Loucy (cell line): ENCODE measurements around the gene CRYGS.

Source experiments
- H2AFZ ChIP-seq: fragments of 200-600 bp; sonication (generic); 2 replicates; pipeline ENCODE4 v1.6.0; 2016; ENCODE audit warnings: antibody characterized with exemption, mild to moderate bottlenecking, low read length, moderate library complexity
- H3F3A ChIP-seq: fragments of 200-600 bp; 2 replicates; pipeline ENCODE4 v1.6.0; 2016; ENCODE audit warnings: antibody characterized with exemption, low read depth, mild to moderate bottlenecking
- H3K27me3 ChIP-seq: fragments of 200-600 bp; sonication (generic); 2 replicates; pipeline ENCODE4 v1.6.1; 2014; ENCODE audit warnings: low read length, mild to moderate bottlenecking; ENCODE audit not compliant: insufficient read depth, poor library complexity, severe bottlenecking
- H3K36me3 ChIP-seq: fragments of 200-600 bp; sonication (generic); 2 replicates; pipeline ENCODE4 v1.6.1; 2016; ENCODE audit warnings: low read length; ENCODE audit not compliant: insufficient read depth
- H3K4me1 ChIP-seq: fragments of 200-600 bp; sonication (generic); 2 replicates; pipeline ENCODE4 v1.5.1; 2014; ENCODE audit warnings: low read length, mild to moderate bottlenecking; ENCODE audit not compliant: insufficient read depth, poor library complexity, severe bottlenecking
- H3K4me2 ChIP-seq: fragments of 200-600 bp; sonication (generic); 2 replicates; pipeline ENCODE4 v1.6.0; 2014; ENCODE audit warnings: antibody characterized with exemption, low read length, low read depth, mild to moderate bottlenecking; ENCODE audit not compliant: poor library complexity, severe bottlenecking
- H3K4me3 ChIP-seq: fragments of 200-600 bp; sonication (generic); 2 replicates; pipeline ENCODE4 v1.5.1; 2014; ENCODE audit warnings: low read length, mild to moderate bottlenecking, mixed read lengths; ENCODE audit not compliant: poor library complexity, severe bottlenecking
- H3K79me2 ChIP-seq: fragments of 200-600 bp; sonication (generic); 2 replicates; pipeline ENCODE4 v1.6.1; 2014; ENCODE audit warnings: low read length; ENCODE audit not compliant: insufficient read depth
- H3K9ac ChIP-seq: fragments of 200-600 bp; sonication (generic); 2 replicates; pipeline ENCODE4 v1.6.0; 2014; ENCODE audit warnings: mild to moderate bottlenecking, low read depth, low read length, moderate library complexity; ENCODE audit not compliant: poor library complexity, severe bottlenecking
- H3K9me2 ChIP-seq: fragments of 200-600 bp; sonication (generic); replicated peaks from 2 replicates; pipeline ENCODE4 v1.6.1; 2016; ENCODE audit warnings: low read depth, low read length, mixed read lengths
- H3K9me3 ChIP-seq: fragments of 200-600 bp; sonication (generic); 2 replicates; pipeline ENCODE4 v1.6.1; 2014; ENCODE audit warnings: mild to moderate bottlenecking, antibody characterized with exemption, low read length, low read depth; ENCODE audit not compliant: insufficient read depth
- H4K20me1 ChIP-seq: fragments of 200-600 bp; sonication (generic); 2 replicates; pipeline ENCODE4 v1.6.0; 2014; ENCODE audit warnings: antibody characterized with exemption, low read length, mild to moderate bottlenecking; ENCODE audit not compliant: insufficient read depth, poor library complexity, severe bottlenecking
- EZH2phosphoT487 ChIP-seq: fragments of 200-600 bp; IDR thresholded peaks from 2 replicates; pipeline ENCODE4 v1.6.1; 2018; ENCODE audit warnings: antibody characterized with exemption, mild to moderate bottlenecking, moderate library complexity, borderline replicate concordance
- TF ChIP-seq, protein P1 (sequence below): fragments of 200-600 bp; sonication (generic); conservative IDR thresholded peaks from 2 replicates; pipeline ENCODE4 v1.5.1; 2014; ENCODE audit warnings: mild to moderate bottlenecking, antibody characterized with exemption, low read length

The CRYGS gene

DNA sequence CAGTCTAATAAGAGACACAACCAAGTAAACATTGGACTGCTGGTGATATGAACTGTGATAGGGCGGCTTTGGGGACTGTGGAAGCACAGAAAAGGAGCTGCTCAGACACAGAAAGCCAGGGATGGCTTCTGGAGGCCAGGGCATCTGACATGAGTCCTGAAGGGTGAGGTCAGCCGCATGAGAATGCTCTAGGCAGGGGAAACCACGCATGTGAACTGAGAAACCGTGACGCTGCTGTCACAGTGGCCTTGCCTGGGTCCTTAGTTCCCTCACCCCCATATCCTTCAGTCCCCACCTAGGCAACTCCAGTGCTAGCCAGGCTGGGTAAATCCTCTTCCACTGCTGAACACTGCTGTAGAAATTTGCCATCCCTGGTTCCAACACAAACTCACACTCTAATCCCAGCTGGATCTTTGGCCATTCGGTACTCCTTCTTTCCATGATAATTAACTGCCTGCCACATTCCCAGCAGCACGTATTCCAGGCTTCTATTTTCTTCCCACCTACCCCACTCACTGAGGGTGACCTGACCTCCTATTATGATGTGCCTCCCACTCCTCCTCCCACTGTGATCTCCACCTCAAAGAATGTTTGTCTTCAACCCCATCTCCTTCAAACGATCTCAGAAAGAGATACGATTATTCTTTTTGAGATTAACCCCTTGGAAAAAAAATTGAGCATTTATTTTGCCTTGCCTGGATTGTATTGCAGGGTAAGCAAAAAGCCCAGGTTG, 31.4 kb downstream of the CRYGS start:
- no peaks in the 10 kb centered on the region for H3K36me3 ChIP-seq
- no peak overlapping the region for H3K9ac ChIP-seq
- H3F3A ChIP-seq, result no peaks in the 10 kb centered on the region
- no peaks in the 10 kb centered on the region for H3K9me2 ChIP-seq
- no peaks in the 10 kb centered on the region for H4K20me1 ChIP-seq
- H3K9me3 ChIP-seq, result no peaks in the 10 kb centered on the region
- TF ChIP-seq, protein P1, sequence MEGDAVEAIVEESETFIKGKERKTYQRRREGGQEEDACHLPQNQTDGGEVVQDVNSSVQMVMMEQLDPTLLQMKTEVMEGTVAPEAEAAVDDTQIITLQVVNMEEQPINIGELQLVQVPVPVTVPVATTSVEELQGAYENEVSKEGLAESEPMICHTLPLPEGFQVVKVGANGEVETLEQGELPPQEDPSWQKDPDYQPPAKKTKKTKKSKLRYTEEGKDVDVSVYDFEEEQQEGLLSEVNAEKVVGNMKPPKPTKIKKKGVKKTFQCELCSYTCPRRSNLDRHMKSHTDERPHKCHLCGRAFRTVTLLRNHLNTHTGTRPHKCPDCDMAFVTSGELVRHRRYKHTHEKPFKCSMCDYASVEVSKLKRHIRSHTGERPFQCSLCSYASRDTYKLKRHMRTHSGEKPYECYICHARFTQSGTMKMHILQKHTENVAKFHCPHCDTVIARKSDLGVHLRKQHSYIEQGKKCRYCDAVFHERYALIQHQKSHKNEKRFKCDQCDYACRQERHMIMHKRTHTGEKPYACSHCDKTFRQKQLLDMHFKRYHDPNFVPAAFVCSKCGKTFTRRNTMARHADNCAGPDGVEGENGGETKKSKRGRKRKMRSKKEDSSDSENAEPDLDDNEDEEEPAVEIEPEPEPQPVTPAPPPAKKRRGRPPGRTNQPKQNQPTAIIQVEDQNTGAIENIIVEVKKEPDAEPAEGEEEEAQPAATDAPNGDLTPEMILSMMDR, result no peak
- no peak for TF ChIP-seq EZH2phosphoT487
- H3K4me3 ChIP-seq, result no peak overlapping the region
- H3K79me2 ChIP-seq, result no peaks in the 10 kb centered on the region
- no peak overlapping the region for H3K4me2 ChIP-seq
- H3K27me3 ChIP-seq, result no peaks in the 10 kb centered on the region
- peaks cover 91% of the 10 kb centered on the region for H3K4me1 ChIP-seq
- H2AFZ ChIP-seq, result no peak overlapping the region

DNA sequence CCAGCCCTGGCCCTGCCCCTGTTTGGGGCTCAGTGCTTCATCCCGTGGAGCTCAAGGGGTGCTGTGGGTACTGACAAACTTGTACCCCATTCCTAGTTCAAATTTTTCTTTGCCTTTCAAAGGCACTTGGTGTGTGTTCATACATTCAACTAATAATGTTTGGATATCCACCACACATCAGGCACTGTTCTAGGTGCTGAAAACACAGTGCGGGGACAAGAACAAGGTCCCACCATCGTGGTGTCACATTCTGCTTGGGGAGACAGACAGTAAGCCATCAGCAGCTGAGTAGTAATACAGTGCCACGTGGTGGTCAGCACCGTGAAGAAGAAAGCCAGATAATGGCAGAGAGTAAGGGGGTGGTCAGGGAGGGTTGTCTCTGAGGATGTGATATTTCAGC, 32.5 kb downstream of the CRYGS start:
- Histone ChIP-seq H4K20me1 (no peaks in the 10 kb centered on the region), H3K9me3 (no peaks in the 10 kb centered on the region), H3K4me2 (no peak overlapping the region), H3K27me3 (no peaks in the 10 kb centered on the region), H3K9ac (no peak overlapping the region), H3K4me1 (peaks cover 85% of the 10 kb centered on the region), H3K4me3 (no peak overlapping the region), H3K79me2 (no peaks in the 10 kb centered on the region), H2AFZ (no peak overlapping the region), H3K9me2 (no peaks in the 10 kb centered on the region), H3K36me3 (no peaks in the 10 kb centered on the region), H3F3A (no peaks in the 10 kb centered on the region)
- TF ChIP-seq EZH2phosphoT487, result no peak
- TF ChIP-seq, protein P1, result no peak

DNA sequence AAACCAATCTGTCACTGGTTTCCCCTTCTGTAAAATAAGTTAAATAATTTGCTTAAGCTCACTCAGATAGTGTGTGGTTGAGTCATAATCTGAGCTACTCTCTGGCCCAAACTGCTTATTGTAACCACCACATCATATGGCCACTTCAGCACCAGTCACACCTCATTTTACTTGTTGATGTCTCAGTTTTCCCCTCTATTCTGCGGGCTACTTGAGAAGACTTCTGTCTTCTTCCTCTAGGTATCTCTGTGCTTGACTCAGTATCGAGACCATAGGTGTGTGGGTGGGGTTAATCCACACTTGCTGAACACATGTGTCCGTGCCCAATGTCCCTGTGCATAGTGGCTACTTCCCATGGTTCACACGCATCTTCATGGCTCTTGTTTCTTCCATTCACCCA, 32.9 kb downstream of the CRYGS start:
- Histone ChIP-seq H3K9me2 (no peaks in the 10 kb centered on the region), H3K27me3 (no peaks in the 10 kb centered on the region), H4K20me1 (no peaks in the 10 kb centered on the region), H3K4me1 (peaks cover 84% of the 10 kb centered on the region), H3K79me2 (no peaks in the 10 kb centered on the region), H3K9me3 (no peaks in the 10 kb centered on the region), H2AFZ (no peak overlapping the region), H3K36me3 (no peaks in the 10 kb centered on the region), H3K4me2 (no peak overlapping the region), H3K9ac (no peak overlapping the region), H3K4me3 (no peak overlapping the region), H3F3A (no peaks in the 10 kb centered on the region)
- TF ChIP-seq, protein P1, result no peak
- TF ChIP-seq EZH2phosphoT487, result no peak
